ENCODE data around the gene STAT5A. TPM values are rescaled to one million over a fixed set of nuclear protein-coding genes. Genes with fewer than 3 reads are reported as not detected.

The STAT5A gene
- polyA plus RNA-seq, 1 donor from 2014 or later: 0.28 TPM

- Histone ChIP-seq H3K9ac (ENCODE audit: low read length) (no peak overlapping the region), H3F3A (ENCODE audit: insufficient read depth, low read length, poor library complexity, severe bottlenecking) (no peaks in the 10 kb centered on the region), H3K9me2 (ENCODE audit: insufficient read depth, low read length) (no peaks in the 10 kb centered on the region), H3K79me2 (replicated peaks; ENCODE audit: insufficient read depth, low read length) (no peaks in the 10 kb centered on the region), H3K36me3 (ENCODE audit: insufficient read depth, low read length) (peaks cover 3% of the 10 kb centered on the region), H3K27me3 (ENCODE audit: insufficient read depth, low read depth, low read length) (no peaks in the 10 kb centered on the region), H3K4me3 (ENCODE audit: low read length) (no peak overlapping the region), H3K9me3 (ENCODE audit: low read length) (no peaks in the 10 kb centered on the region), H4K20me1 (ENCODE audit: insufficient read depth) (no peaks in the 10 kb centered on the region), H2AFZ (ENCODE audit: low read depth, low read length) (no peak overlapping the region), H3K27ac (ENCODE audit: low read length) (no peak overlapping the region), H3K4me2 (ENCODE audit: low read length) (no peak overlapping the region)
- no peak for TF ChIP-seq EZH2 (IDR thresholded peaks at IDR 0.05; ENCODE audit: borderline replicate concordance, insufficient read depth, low read length, poor library complexity, severe bottlenecking)
- TF ChIP-seq POLR2AphosphoS5 (IDR thresholded peaks at IDR 0.05): no peak
- no peak for TF ChIP-seq RAD21 (conservative IDR thresholded peaks at IDR 0.05)
- TF ChIP-seq EP300 (conservative IDR thresholded peaks at IDR 0.05; ENCODE audit: poor library complexity, severe bottlenecking): no peak
- TF ChIP-seq CTCF (IDR thresholded peaks at IDR 0.05; ENCODE audit: poor library complexity, severe bottlenecking): no peak
Observed at GRCh38 chr17:42342242-42343008, 54.1 kb downstream of the STAT5A start.

- no peak for TF ChIP-seq REST (IDR thresholded peaks at IDR 0.05; ENCODE audit: borderline replicate concordance)
- no peak for TF ChIP-seq CTCF (IDR thresholded peaks at IDR 0.05; ENCODE audit: poor library complexity, severe bottlenecking)
- TF ChIP-seq TAF1 (IDR thresholded peaks at IDR 0.05; ENCODE audit: low read depth): no peak
- TF ChIP-seq SMC3 (conservative IDR thresholded peaks at IDR 0.05; ENCODE audit: poor library complexity): no peak
- TF ChIP-seq MXI1 (conservative IDR thresholded peaks at IDR 0.05; ENCODE audit: poor library complexity, severe bottlenecking): no peak
- H3K27ac ChIP-seq (ENCODE audit: low read length): peak overlapping the region; percentile 64
- H3K9ac ChIP-seq (ENCODE audit: low read length): no peak overlapping the region
- H3K9me3 ChIP-seq (ENCODE audit: low read length): no peaks in the 10 kb centered on the region
- no peaks in the 10 kb centered on the region for H3K27me3 ChIP-seq (ENCODE audit: insufficient read depth, low read depth, low read length)
- peaks cover 3% of the 10 kb centered on the region for H3K36me3 ChIP-seq (ENCODE audit: insufficient read depth, low read length)
- no peaks in the 10 kb centered on the region for H3K9me2 ChIP-seq (ENCODE audit: insufficient read depth, low read length)
- no peaks in the 10 kb centered on the region for H3F3A ChIP-seq (ENCODE audit: insufficient read depth, low read length, poor library complexity, severe bottlenecking)
- no peak overlapping the region for H3K4me2 ChIP-seq (ENCODE audit: low read length)
- no peaks in the 10 kb centered on the region for H3K79me2 ChIP-seq (replicated peaks; ENCODE audit: insufficient read depth, low read length)
- H3K4me3 ChIP-seq (ENCODE audit: low read length): no peak overlapping the region
- no peaks in the 10 kb centered on the region for H4K20me1 ChIP-seq (ENCODE audit: insufficient read depth)
- H2AFZ ChIP-seq (ENCODE audit: low read depth, low read length): no peak overlapping the region
Observed at GRCh38 chr17:42345396-42346073, 57.2 kb downstream of the STAT5A start.
